Measurements from ENCODE around the gene SETD2.

DNA sequence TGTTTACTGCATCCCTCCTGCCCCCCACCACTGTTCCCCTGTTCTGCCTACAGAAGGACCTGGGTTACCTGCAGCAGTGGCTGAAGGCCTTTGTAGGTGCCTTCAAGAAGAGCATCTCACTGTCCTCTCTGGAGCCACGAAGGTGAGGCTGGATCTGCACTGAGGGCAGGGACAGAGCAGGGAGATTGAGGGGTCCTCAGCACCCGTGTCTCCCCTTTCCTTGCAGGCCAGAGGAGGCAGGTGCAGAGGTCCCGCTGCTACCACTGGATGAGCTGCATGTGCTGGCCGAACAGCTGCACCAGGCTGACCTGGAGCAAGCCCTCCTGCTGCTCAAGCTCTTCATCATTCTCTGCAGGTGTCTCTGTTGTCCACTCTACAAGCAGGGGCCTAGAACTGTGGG, 175.3 kb downstream of the SETD2 start:
- no peak for TF ChIP-seq EZH2 (IDR thresholded peaks at IDR 0.05; ENCODE audit: low read length, missing control alignments)
- TF ChIP-seq, protein P1, sequence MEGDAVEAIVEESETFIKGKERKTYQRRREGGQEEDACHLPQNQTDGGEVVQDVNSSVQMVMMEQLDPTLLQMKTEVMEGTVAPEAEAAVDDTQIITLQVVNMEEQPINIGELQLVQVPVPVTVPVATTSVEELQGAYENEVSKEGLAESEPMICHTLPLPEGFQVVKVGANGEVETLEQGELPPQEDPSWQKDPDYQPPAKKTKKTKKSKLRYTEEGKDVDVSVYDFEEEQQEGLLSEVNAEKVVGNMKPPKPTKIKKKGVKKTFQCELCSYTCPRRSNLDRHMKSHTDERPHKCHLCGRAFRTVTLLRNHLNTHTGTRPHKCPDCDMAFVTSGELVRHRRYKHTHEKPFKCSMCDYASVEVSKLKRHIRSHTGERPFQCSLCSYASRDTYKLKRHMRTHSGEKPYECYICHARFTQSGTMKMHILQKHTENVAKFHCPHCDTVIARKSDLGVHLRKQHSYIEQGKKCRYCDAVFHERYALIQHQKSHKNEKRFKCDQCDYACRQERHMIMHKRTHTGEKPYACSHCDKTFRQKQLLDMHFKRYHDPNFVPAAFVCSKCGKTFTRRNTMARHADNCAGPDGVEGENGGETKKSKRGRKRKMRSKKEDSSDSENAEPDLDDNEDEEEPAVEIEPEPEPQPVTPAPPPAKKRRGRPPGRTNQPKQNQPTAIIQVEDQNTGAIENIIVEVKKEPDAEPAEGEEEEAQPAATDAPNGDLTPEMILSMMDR (conservative IDR thresholded peaks at IDR 0.05 in 1 of 2, IDR thresholded peaks at IDR 0.05 in 1 of 2; ENCODE audit: low read depth in 1 of 2, low read length in 2 of 2), result no peak

All from fibroblast of lung (primary cell).